HCT116 (cell line): ENCODE results near the gene ZNF541. TPM values are rescaled to one million over a fixed set of nuclear protein-coding genes. Genes with fewer than 3 reads are reported as not detected.

Experiments used
- ATAC-seq: fragments of 200-7000 bp; cut with Tn5 transposase; 2 replicates; pipeline ENCODE4 v1.9.1; 2020; ENCODE audit warnings: mild to moderate bottlenecking, moderate library complexity
- BruUV-seq: library from RNA; stranded (reverse); fragments of 400-500 nt; replicated peaks from 2 replicates; lab custom pipeline; 2021; lab: Mats Ljungman, UMichigan
- CTCF ChIA-PET: fragments of 300-600 bp; sonication (Branson Sonifier 250); formaldehyde crosslinking; loops from one replicate; lab custom pipeline; 2021; ENCODE audit warnings: antibody characterized with exemption; lab: Charles Lee
- POLR2A ChIA-PET: fragments of 300-600, 350-600 bp; sonication (Branson Sonifier 250); formaldehyde crosslinking; loops from one replicate; lab custom pipeline; 2021; ENCODE audit warnings: antibody characterized with exemption; lab: Charles Lee
- RAD21 ChIA-PET, 2 experiments: fragments of 300-600 bp; sonication (Branson Sonifier 250); formaldehyde crosslinking; loops; one replicate each; lab custom pipeline; 2023; ENCODE audit warnings: low total read pairs in 2 of 2; ENCODE audit not compliant: uncharacterized antibody in 2 of 2, unreplicated experiment in 2 of 2, low non-redundant PET in 1 of 2; lab: Charles Lee
- DNase-seq: peaks from one replicate; pipeline ENCODE4 v3.0.0-alpha.2; 2010; ENCODE audit warnings: low read depth, low spot score
- H2AFZ ChIP-seq: fragments of 200-600 bp; shearing (Covaris generic), sonication (generic); 2 replicates; pipeline ENCODE4 v1.6.1; 2017; ENCODE audit warnings: low read depth, mixed run types, mixed read lengths, antibody characterized with exemption, low read length; ENCODE audit not compliant: poor library complexity, severe bottlenecking
- H3K27ac ChIP-seq: 2 replicates; pipeline ENCODE4 v1.5.1; 2012; ENCODE audit warnings: low read depth, low read length
- H3K27me3 ChIP-seq: fragments of 200-600 bp; sonication (generic); 2 replicates; pipeline ENCODE4 v1.6.1; 2016; ENCODE audit warnings: mixed run types, low read length, mixed read lengths; ENCODE audit not compliant: insufficient read depth
- H3K36me3 ChIP-seq, 2 experiments: fragments of 200-500 bp in 1 of 2; fragments of 200-600 bp in 1 of 2; sonication (Bioruptor generic) in 1 of 2; sonication (generic) in 1 of 2; 2 replicates each; pipeline versions ENCODE4 v1.5.1 to v1.6.1; 2014 to 2016; ENCODE audit warnings: low read length in 2 of 2, inconsistent platforms in 1 of 2, mixed read lengths in 1 of 2, mixed run types in 1 of 2; ENCODE audit not compliant: insufficient read depth in 2 of 2, control insufficient read depth in 1 of 2
- H3K4me1 ChIP-seq, 2 experiments: fragments of 200-600 bp in 1 of 2; sonication (generic) in 1 of 2; 2 replicates each; pipeline versions ENCODE4 v1.5.1 to v1.6.1; 2012 to 2017; ENCODE audit warnings: low read length in 2 of 2, inconsistent platforms in 1 of 2, mild to moderate bottlenecking in 1 of 2, mixed read lengths in 1 of 2, mixed run types in 1 of 2, moderate library complexity in 1 of 2; ENCODE audit not compliant: insufficient read depth in 2 of 2, control insufficient read depth in 1 of 2
- H3K4me2 ChIP-seq: fragments of 200-600 bp; sonication (generic); 2 replicates; pipeline ENCODE4 v1.6.1; 2017; ENCODE audit warnings: mixed run types, low read length, mixed read lengths
- H3K4me3 ChIP-seq, 2 experiments: fragments of 200-600 bp in 1 of 2; sonication (generic) in 1 of 2; replicated peaks in 1 of 2; 2 replicates each; pipeline ENCODE4 v1.5.1; 2011 to 2016; ENCODE audit warnings: low read length in 2 of 2, control low read depth in 1 of 2, low read depth in 1 of 2, mild to moderate bottlenecking in 1 of 2, mixed read lengths in 1 of 2, mixed run types in 1 of 2
- H3K79me2 ChIP-seq: fragments of 200-600 bp; sonication (generic); 2 replicates; pipeline ENCODE4 v1.6.1; 2017; ENCODE audit warnings: mild to moderate bottlenecking, mixed run types, low read length, moderate library complexity, mixed read lengths; ENCODE audit not compliant: insufficient read depth
- H3K9ac ChIP-seq: fragments of 200-600 bp; sonication (generic); 2 replicates; pipeline ENCODE4 v1.6.1; 2016; ENCODE audit warnings: low read length, mixed read lengths
- H3K9me2 ChIP-seq: fragments of 200-600 bp; sonication (generic), shearing (Covaris generic); 2 replicates; pipeline ENCODE4 v1.6.1; 2017; ENCODE audit warnings: mixed run types, mild to moderate bottlenecking, moderate library complexity; ENCODE audit not compliant: insufficient read depth
- H3K9me3 ChIP-seq, 2 experiments: fragments of 200-500 bp in 1 of 2; fragments of 200-600 bp in 1 of 2; sonication (Bioruptor generic) in 1 of 2; sonication (generic) in 1 of 2; 2 replicates each; pipeline ENCODE4 v1.6.1; 2014 to 2017; ENCODE audit warnings: low read length in 2 of 2, mixed read lengths in 2 of 2, inconsistent platforms in 1 of 2, low read depth in 1 of 2, mild to moderate bottlenecking in 1 of 2, mixed run types in 1 of 2, moderate library complexity in 1 of 2; ENCODE audit not compliant: control insufficient read depth in 1 of 2, insufficient read depth in 1 of 2
- H4K20me1 ChIP-seq: fragments of 200-600 bp; sonication (generic), shearing (Covaris generic); 2 replicates; pipeline ENCODE4 v1.6.1; 2017; ENCODE audit warnings: mixed run types, mild to moderate bottlenecking, moderate library complexity; ENCODE audit not compliant: insufficient read depth
- CTCF ChIP-seq, 3 experiments: fragments of 200-600 bp in 1 of 3; sonication (generic) in 1 of 3; IDR thresholded peaks in 2 of 3; conservative IDR thresholded peaks in 1 of 3; 2 replicates each; pipeline ENCODE4 v1.5.1; 2012 to 2017; ENCODE audit warnings: low read depth in 2 of 3, low read length in 2 of 3, antibody characterized with exemption in 1 of 3, borderline replicate concordance in 1 of 3, control low read depth in 1 of 3, mild to moderate bottlenecking in 1 of 3, mixed read lengths in 1 of 3, mixed run types in 1 of 3, moderate library complexity in 1 of 3; ENCODE audit not compliant: insufficient read depth in 1 of 3
- ELF1 ChIP-seq: IDR thresholded peaks from 2 replicates; pipeline ENCODE4 v1.6.1; 2012; ENCODE audit warnings: low read depth, borderline replicate concordance
- EZH2 ChIP-seq: fragments of 200-600 bp; sonication (generic); IDR thresholded peaks from 2 replicates; pipeline ENCODE4 v1.6.1; 2017; ENCODE audit warnings: antibody characterized with exemption, mixed run types
- POLR2AphosphoS5 ChIP-seq: IDR thresholded peaks from 2 replicates; pipeline ENCODE4 v1.6.1; 2011; ENCODE audit warnings: mild to moderate bottlenecking, low read depth, low read length, moderate library complexity
- REST ChIP-seq: IDR thresholded peaks from 2 replicates; pipeline ENCODE4 v1.6.1; 2012; ENCODE audit warnings: low read depth
- SIN3A ChIP-seq: IDR thresholded peaks from 2 replicates; pipeline ENCODE4 v1.6.1; 2012; ENCODE audit warnings: low read depth
- SP1 ChIP-seq: IDR thresholded peaks from 2 replicates; pipeline ENCODE4 v1.6.1; 2012; ENCODE audit warnings: low read depth
- SRF ChIP-seq: IDR thresholded peaks from 2 replicates; pipeline ENCODE4 v1.6.1; 2012; ENCODE audit warnings: low read depth
- TCF7L2 ChIP-seq: IDR thresholded peaks from 2 replicates; pipeline ENCODE4 v1.7.0; 2011; ENCODE audit warnings: borderline replicate concordance, inconsistent platforms; ENCODE audit not compliant: insufficient read depth, insufficient read length; ENCODE audit errors: extremely low read depth
- ZFX ChIP-seq: fragments of 450-650 bp; IDR thresholded peaks from 2 replicates; pipeline ENCODE4 v1.6.1; 2017
- intact Hi-C: fragments of 100-400 bp; cut with micrococcal nuclease; formaldehyde crosslinking; loops from 2 replicates; pipeline ENCODE4 v1.10.0; 2022
- total RNA-seq: library from RNA; stranded (reverse); gene quantifications from one replicate; pipeline ENCODE4 v1.2.1, GENCODE V29; 2021; ENCODE audit not compliant: unreplicated experiment

ZNF541 gene
- total RNA-seq, 1 experiment from 2014 or later: not detected

DNA sequence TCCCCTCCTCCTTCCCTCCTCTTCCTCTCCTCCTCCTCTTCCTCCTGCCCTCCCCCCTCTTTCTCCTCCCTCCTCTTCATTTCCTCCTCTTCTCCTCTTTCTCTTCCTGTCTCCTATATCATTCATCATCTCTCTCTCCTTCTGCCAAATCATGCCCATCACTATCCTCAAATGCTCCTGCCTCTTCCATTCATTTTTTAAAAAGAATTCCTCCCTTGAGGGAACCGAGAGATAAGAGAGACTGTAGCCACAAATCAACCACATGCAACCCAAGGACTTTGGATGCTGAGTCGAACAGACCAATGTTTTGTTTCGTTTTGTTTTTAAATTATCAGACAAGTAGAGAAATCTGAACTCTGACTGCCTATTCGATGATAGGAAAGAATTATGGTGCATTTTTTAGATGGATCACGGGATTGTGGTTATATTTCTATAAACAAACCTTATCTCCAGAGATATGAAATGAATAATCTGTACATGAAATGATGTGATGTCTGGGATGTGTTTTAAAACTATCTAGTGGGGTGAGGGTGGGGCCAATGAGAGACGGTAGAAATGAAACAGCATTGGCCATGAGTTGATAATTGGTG, 9.5 kb upstream of the ZNF541 start:
- intact Hi-C loops: no loop called here
- H3K9me3 ChIP-seq: peaks cover 0 to 3% of the 10 kb centered on the region in 2 experiments; a peak in 1 of 4 replicates
- no peak for DNase-seq
- peaks cover 4 to 5% of the 10 kb centered on the region in 2 experiments; a peak in 3 of 4 replicates for H3K4me1 ChIP-seq
- no peak overlapping the region for H3K9ac ChIP-seq
- H3K4me3 ChIP-seq: no peak overlapping the region
- H2AFZ ChIP-seq: peak overlapping the region; percentile 6
- TF ChIP-seq TCF7L2: no peak
- no peak for TF ChIP-seq ELF1
- TF ChIP-seq SP1: no peak
- TF ChIP-seq ZFX: no peak
- no peak for TF ChIP-seq CTCF (IDR thresholded peaks at IDR 0.05 in 2 of 3, conservative IDR thresholded peaks at IDR 0.05 in 1 of 3; ENCODE audit: borderline replicate concordance in 1 of 3, insufficient read depth in 1 of 3, low read depth in 2 of 3, low read length in 2 of 3)
- TF ChIP-seq, all 23 proteins: peak for 0
- H3K27ac ChIP-seq: no peak overlapping the region
- H3K79me2 ChIP-seq: no peaks in the 10 kb centered on the region
- H3K36me3 ChIP-seq: no peaks in the 10 kb centered on the region
- no TSS peak for BruUV-seq
- RAD21 ChIA-PET: no interaction called here
- CTCF ChIA-PET: no interaction called here
- no peak overlapping the region for H3K4me2 ChIP-seq
- ATAC-seq: no peak
- H3K9me2 ChIP-seq: no peaks in the 10 kb centered on the region
- H4K20me1 ChIP-seq: no peaks in the 10 kb centered on the region
- no peaks in the 10 kb centered on the region for H3K27me3 ChIP-seq
- POLR2A ChIA-PET: no interaction called here

DNA sequence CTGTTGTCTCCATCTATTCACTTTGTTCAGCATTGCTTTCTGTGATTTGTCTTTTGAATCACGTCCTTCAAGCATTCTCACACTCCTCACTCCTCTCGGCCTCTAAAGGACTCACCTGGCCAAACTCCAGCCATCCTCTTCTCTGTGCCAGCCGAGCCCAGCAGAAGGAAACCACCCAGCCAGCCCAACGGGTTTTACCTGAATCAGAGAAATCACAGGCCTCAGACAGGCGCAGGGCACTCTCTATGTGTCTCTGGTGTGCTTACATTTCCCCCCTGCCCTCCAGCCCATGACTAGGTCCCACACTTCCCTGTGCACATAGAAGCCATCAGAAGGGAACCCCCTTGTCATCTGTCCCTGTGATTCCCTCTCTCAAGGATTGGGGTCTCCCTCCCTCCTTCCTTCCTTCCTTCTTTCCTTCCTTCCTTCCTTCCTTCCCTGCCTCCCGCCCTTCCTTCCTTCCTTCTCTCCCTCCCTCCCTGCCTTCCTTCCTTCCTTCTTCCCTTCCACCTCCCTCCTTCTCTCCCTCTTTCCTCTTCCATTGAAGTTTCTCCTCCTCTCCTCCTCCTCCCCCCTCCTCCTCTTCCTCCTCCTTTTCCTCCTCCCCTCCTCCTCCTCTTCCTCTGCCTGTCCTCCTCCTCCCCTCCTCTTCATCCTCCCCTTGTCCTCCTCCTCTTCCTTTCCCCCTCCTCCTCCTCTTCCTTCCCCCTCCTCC, 8.8 kb upstream of the ZNF541 start:
- CTCF ChIA-PET: no interaction called here

More for the DNA sequence above, 8.8 kb upstream of the ZNF541 start:
- Histone ChIP-seq H3K36me3 (no peaks in the 10 kb centered on the region), H3K79me2 (no peaks in the 10 kb centered on the region), H2AFZ (no peak overlapping the region), H3K4me2 (no peak overlapping the region), H3K9me3 (peaks cover 0 to 3% of the 10 kb centered on the region in 2 experiments; a peak in 1 of 4 replicates), H3K27me3 (no peaks in the 10 kb centered on the region), H3K27ac (no peak overlapping the region), H3K4me3 (no peak overlapping the region), H3K9me2 (no peaks in the 10 kb centered on the region), H3K9ac (no peak overlapping the region), H4K20me1 (no peaks in the 10 kb centered on the region), H3K4me1 (peaks cover 4 to 5% of the 10 kb centered on the region in 2 experiments; a peak in 3 of 4 replicates)
- ChIA-PET POLR2A (no interaction called here), RAD21 (no interaction called here)
- no peak for DNase-seq
- intact Hi-C loops: no loop called here
- no peak for ATAC-seq
- no peak for TF ChIP-seq SRF
- no peak for TF ChIP-seq EZH2
- no peak for TF ChIP-seq SIN3A
- no peak for TF ChIP-seq REST
- TF ChIP-seq POLR2AphosphoS5: no peak
- TF ChIP-seq ZFX: no peak
- BruUV-seq: no TSS peak
